Esophagus squamous epithelium (tissue), 4 donors: ENCODE data around the gene ACP1.

Experiments used
- POLR2A ChIP-seq, 4 donors: fragments of 450-650 bp; IDR thresholded peaks; one replicate each; pipeline ENCODE4 v1.6.1; 2017; ENCODE audit warnings: antibody characterized with exemption in 4 of 4, mild to moderate bottlenecking in 4 of 4, moderate library complexity in 3 of 4
- TF ChIP-seq, protein P1 (sequence below), 6 experiments: fragments of 450-650 bp in 4 of 6; fragments of 200-600 bp in 2 of 6; sonication (generic) in 2 of 6; IDR thresholded peaks; one replicate each; pipeline ENCODE4 v1.5.1; 2016 to 2019; ENCODE audit warnings: antibody characterized with exemption in 6 of 6, mild to moderate bottlenecking in 4 of 6, moderate library complexity in 4 of 6

DNA sequence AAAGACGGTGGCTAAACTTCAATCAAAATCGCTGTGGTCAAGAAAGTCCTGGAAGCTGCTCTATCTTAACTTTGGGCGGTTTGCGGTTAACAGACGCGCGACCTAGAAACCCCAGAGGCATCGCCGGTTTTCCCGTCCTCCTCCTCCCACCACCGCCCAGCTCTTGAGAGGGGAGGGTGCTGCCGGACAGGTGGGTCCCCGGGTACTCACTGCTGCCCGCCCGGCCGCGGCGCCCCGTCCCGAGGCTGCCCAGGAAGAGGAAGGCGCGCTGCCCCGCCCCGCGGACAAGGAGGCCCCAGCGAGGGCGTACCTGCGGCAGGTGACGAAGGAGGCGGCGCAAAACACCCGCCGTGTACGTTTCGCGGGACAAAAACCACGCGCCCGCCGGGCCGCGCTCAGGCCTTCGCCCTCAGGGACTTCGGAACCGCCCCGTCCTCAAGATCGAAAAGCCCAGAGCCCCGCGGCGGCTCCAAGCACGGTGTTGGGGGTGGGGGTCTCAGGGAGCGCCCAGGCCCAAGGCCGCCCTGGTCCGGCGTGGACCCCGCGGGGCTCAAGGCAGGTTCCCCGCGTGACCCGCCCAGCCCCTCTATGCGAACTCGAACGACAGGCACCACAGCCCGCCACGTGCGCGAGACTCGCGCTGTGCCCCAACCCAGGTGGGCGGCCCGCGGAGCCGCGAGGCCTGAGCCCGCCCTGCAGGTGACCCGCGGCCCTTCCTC lies 814 bp upstream of the ACP1 start, which contains the start of gene SH3YL1:
- TF ChIP-seq POLR2A (IDR thresholded peaks at IDR 0.05): peak in 1 of 4 donors; percentile 62
- TF ChIP-seq, protein P1, sequence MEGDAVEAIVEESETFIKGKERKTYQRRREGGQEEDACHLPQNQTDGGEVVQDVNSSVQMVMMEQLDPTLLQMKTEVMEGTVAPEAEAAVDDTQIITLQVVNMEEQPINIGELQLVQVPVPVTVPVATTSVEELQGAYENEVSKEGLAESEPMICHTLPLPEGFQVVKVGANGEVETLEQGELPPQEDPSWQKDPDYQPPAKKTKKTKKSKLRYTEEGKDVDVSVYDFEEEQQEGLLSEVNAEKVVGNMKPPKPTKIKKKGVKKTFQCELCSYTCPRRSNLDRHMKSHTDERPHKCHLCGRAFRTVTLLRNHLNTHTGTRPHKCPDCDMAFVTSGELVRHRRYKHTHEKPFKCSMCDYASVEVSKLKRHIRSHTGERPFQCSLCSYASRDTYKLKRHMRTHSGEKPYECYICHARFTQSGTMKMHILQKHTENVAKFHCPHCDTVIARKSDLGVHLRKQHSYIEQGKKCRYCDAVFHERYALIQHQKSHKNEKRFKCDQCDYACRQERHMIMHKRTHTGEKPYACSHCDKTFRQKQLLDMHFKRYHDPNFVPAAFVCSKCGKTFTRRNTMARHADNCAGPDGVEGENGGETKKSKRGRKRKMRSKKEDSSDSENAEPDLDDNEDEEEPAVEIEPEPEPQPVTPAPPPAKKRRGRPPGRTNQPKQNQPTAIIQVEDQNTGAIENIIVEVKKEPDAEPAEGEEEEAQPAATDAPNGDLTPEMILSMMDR (IDR thresholded peaks at IDR 0.05): no peak
